Measurements from ENCODE around the gene PDE6H. TPM values are rescaled to one million over a fixed set of nuclear protein-coding genes. Genes with fewer than 3 reads are reported as not detected.

Gene PDE6H
- total RNA-seq, 2 experiments from 2014 or later = not detected

DNA sequence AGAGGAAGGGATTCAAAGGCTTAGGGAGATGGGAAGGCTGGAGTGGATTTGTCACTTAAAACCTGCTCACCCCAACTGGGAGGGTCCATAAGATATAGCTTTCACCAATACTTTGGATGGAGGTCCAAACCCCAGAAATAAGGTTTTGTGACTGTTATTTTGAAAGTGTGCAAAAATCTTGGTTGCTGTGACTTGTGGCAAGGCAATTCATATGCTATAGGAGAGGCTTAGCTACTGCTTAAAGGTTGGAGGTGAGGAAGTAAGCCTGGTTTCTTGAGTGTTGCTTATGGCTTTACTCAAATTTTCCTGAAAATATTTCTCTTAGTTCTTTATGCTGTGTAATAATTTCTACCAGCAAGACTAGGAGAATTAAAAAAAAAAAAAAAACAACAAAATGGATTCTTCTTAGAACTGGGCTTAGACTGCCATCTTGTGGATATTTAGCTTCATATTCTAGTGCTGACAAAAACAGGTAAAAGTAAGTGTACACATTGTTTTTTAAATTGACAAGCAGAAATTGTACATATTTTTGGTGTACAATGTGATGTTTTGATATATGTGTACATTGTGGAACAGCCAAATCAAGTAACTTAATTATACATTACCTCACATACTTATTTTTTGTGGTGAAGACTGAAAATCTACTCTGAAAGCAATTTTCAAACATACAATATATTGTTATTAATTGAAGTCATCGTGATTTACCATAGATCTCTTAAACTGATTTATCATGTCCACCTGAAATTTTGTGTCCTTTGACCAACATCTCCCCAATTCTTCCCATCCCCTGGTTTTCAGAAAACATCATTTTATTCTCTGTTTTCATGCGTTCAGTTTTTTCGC is 23.0 kb downstream of the PDE6H start:
- Mint-ChIP-seq H3K4me1 (peaks cover 26% of the 10 kb centered on the region), H3K27ac (peak overlapping the region; percentile 46), H3K27me3 (no peaks in the 10 kb centered on the region), H3K9me3 (peaks cover 8% of the 10 kb centered on the region), H3K36me3 (peaks cover 4% of the 10 kb centered on the region), H3K4me3 (no peak overlapping the region)
- DNase-seq = no peak

DNA sequence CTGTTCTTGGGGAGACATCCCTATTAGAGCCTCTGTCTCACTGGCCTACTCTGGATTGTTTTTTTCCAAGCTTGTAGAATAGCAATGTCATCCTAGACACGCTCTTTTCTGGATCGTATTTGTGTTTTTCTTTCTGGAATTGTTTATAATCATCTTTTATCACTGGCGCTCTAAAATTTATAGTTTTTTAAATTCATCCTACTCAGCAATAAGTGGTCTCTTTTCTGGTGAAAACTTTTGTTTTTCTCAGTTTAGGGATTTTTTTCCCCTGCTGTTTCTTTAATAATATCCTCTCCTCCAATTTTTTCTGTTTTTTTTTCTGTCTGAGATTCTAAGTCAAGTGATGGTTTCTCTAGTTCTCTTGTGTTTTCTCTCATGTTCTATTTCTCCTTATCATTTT is 25.2 kb downstream of the PDE6H start:
- no peaks in the 10 kb centered on the region for H3K9me3 Mint-ChIP-seq
- H3K36me3 Mint-ChIP-seq = no peaks in the 10 kb centered on the region
- H3K27ac Mint-ChIP-seq = no peak overlapping the region
- no peak overlapping the region for H3K4me3 Mint-ChIP-seq
- peaks cover 7% of the 10 kb centered on the region for H3K27me3 Mint-ChIP-seq
- H3K4me1 Mint-ChIP-seq = peaks cover 23% of the 10 kb centered on the region
- no peak for DNase-seq

DNA sequence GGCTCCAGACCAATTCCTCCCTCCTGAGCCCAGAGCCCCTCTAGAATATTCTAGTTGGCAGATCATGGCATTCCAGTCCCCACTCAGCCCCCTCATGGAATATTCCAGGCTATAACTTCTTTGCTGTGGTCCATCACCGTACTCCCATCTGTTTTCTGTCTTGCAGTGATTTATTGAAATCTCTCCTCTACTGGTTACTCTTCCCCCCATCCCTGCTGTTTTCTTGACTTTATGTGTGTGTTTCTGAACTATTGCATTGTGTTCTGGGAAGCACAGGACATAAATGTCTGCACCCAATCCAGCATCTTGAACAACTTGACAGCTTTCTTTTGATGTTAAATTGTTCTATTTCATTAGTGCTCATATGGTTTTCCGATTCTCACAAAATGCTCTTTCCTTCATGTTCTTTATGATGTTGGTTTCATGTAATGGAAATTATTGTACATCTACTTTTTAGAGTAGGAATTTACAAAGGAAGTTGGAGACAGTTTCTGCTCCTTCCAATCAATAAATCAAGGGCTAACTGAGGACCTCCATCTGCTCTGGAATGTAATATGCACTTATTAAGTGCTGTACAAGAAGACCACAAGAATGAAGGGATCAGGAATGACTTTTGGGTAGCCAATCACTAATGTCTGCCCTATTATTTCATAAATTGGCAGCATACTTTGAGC is 26.3 kb downstream of the PDE6H start:
- H3K27me3 Mint-ChIP-seq = peaks cover 7% of the 10 kb centered on the region

DNA sequence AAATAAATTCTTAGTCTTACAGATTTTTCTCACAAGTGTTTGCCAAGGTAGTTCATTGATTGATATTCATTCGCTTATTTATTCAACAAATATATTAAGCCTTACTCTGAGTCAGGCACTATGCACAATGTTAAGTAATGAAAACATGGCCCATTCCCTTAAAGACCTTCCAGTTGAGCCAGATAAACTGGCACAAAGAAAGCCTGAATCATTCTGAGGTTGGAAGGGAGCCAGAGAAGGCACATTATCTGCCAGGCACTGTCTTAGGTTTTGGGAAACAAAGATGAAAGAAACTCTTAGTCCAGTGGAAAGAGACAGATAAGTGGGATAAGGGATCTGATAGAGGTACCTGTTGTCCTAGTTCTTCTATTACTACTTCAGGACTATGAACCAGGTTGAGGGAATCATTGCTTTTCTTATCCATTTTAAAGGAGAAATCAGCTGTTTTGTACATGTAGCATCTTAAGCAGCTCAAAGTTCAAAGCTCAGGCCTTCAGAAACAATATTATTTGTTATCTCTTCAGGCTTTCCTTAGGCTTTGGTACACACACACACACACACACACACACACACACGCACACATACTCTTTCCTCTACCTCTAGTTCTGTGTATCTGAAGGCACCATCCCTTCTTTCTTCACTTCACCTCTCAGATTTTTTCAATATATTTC is 27.0 kb downstream of the PDE6H start:
- DNase-seq = no peak
- Mint-ChIP-seq H3K4me3 (no peak overlapping the region), H3K27me3 (peaks cover 7% of the 10 kb centered on the region), H3K27ac (no peak overlapping the region), H3K4me1 (peaks cover 9% of the 10 kb centered on the region), H3K9me3 (no peaks in the 10 kb centered on the region), H3K36me3 (no peaks in the 10 kb centered on the region)

More for the DNA sequence above, 26.3 kb downstream of the PDE6H start:
- no peak overlapping the region for H3K4me3 Mint-ChIP-seq
- no peak overlapping the region for H3K27ac Mint-ChIP-seq
- DNase-seq = no peak
- H3K36me3 Mint-ChIP-seq = no peaks in the 10 kb centered on the region
- H3K4me1 Mint-ChIP-seq = peaks cover 15% of the 10 kb centered on the region
- no peaks in the 10 kb centered on the region for H3K9me3 Mint-ChIP-seq

DNA sequence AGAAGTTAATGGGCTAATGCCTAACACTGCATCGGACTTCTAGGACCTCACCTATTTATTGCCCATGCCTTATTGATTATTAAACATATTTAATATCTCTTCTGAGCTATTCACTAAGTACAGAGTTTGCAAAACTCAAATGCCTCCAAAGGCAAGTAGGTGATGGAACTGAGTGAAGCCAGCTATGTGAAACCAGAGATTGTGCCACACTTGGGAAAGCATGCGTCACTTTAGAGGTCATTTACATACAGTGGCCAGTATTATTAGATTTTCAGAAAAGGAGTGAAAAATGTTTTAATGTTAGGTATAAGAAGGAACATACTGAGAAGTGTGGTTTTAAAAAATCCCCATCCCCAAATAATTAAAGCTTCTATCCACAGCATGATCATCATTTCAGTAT is 27.7 kb downstream of the PDE6H start:
- Mint-ChIP-seq H3K27me3 (peaks cover 7% of the 10 kb centered on the region), H3K9me3 (no peaks in the 10 kb centered on the region), H3K27ac (no peak overlapping the region), H3K36me3 (no peaks in the 10 kb centered on the region), H3K4me1 (peaks cover 1% of the 10 kb centered on the region), H3K4me3 (no peak overlapping the region)
- no peak for DNase-seq

DNA sequence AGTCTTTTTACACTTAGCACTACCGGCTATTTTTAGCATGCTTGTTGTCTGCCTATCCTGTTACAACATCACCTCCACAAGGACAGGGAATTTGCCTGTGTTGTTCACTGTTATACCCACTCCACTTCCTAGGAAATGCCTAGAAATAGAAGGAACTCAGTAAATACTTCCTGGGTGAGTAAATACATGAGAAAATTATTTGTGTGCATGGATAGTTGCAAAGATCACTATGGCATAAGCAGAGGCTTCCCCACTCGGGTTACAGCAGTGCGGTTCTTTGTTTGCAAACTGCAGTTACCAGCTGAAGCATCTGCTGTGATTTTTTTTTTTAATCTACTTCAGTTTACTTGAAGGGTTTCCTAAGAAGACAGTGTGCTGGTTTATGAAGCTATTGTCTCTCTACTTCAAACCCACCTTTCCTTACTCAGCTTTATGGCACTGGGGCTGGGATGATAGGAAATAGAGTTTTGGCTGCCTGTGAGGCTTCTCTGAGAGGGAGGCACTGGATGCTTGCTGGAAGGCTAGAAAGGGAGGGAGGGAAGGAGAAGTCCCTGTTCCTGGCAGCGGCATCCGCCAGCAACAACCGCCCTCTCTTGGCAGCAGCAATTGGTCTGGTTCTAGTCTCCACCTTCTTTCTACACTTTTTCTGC is 29.0 kb downstream of the PDE6H start:
- Mint-ChIP-seq H3K4me3 (no peak overlapping the region), H3K36me3 (no peaks in the 10 kb centered on the region), H3K27me3 (peaks cover 14% of the 10 kb centered on the region), H3K9me3 (no peaks in the 10 kb centered on the region), H3K27ac (no peak overlapping the region), H3K4me1 (no peaks in the 10 kb centered on the region)
- no peak for DNase-seq

DNA sequence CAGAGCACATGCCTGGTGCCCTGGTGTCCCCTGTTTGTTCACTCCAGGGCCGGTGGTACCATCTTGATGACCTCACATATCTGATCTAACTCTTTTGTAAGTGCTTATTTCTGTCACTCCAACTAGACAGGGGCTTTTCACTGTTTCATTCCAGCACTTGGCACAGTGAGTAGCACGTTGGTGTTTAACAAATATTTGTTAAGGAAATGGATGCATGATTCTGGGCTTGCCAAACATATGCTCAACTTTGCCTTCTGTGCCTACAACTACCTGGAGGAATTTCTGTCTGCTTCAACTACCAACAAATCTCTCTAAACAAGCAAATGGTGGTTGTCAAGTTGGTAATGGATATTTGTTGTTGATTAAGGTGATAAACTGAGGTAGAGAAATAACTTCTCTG is 31.6 kb downstream of the PDE6H start:
- no peaks in the 10 kb centered on the region for H3K4me1 Mint-ChIP-seq
- no peak overlapping the region for H3K27ac Mint-ChIP-seq
- no peaks in the 10 kb centered on the region for H3K36me3 Mint-ChIP-seq
- peaks cover 22% of the 10 kb centered on the region for H3K27me3 Mint-ChIP-seq
- no peak for DNase-seq
- H3K4me3 Mint-ChIP-seq = no peak overlapping the region
- H3K9me3 Mint-ChIP-seq = no peaks in the 10 kb centered on the region

DNA sequence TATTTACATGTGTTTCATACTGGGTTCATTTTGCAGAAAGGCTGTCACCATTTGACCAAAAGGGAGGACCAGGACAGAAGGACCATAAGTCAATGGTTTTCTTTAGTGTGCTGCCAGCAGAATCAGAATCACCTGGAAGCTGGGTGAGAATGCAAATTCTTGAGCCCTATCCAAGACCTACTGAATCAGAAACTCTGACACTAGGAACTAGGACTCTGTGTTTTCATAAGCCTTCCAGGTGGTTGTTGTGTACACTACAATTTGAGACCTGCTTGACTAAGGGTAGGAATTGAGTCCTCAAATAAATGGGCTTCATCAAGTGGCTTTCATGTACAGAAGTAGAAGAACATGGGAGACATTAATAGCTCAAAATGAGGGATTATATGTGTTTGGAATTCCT is 32.2 kb downstream of the PDE6H start:
- no peaks in the 10 kb centered on the region for H3K4me1 Mint-ChIP-seq
- no peaks in the 10 kb centered on the region for H3K9me3 Mint-ChIP-seq
- DNase-seq = no peak
- H3K36me3 Mint-ChIP-seq = no peaks in the 10 kb centered on the region
- H3K27ac Mint-ChIP-seq = no peak overlapping the region
- H3K4me3 Mint-ChIP-seq = no peak overlapping the region
- peaks cover 25% of the 10 kb centered on the region for H3K27me3 Mint-ChIP-seq

DNA sequence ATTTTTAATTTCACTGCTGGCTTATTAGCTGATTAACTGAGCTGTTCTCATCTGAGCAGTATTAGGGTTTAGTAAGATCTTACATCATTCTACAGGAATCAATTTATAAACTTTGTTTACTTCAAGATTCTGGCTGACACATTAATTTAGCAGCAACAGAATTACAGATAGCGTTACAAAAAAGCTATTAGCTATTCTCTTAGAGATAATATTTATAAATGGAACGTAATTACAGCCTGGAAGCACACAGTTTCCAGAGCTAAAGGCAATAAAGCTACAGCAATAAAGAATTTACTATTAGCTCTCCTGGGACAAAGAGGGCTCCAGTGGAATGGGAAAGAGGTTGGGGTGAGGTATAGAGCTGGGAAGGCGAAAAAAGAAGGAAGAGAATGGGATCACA is 34.7 kb downstream of the PDE6H start:
- H3K27me3 Mint-ChIP-seq = peaks cover 18% of the 10 kb centered on the region
- no peak overlapping the region for H3K4me3 Mint-ChIP-seq

DNA sequence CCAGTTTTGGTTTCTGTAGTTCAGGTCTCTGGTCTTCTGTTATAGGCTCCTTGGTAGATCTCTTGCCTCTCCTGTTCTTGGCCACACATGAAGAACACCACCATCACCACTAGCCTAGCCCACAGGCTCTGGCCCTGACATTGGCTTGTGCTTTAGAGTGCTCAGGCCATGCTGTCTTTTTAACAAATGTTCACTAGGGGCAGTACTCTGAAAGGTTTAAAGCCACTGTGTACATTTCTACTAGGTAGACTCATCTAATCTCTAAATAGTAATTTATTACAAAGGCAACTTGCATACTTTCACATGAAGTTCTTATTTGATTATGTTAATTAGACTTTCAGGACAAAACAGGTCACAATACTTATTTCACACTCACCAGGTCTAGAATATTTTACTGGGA is 38.3 kb downstream of the PDE6H start:
- H3K27ac Mint-ChIP-seq = no peak overlapping the region
- H3K36me3 Mint-ChIP-seq = no peaks in the 10 kb centered on the region
- no peak for DNase-seq
- H3K27me3 Mint-ChIP-seq = peaks cover 14% of the 10 kb centered on the region
- H3K4me3 Mint-ChIP-seq = no peak overlapping the region
- no peaks in the 10 kb centered on the region for H3K9me3 Mint-ChIP-seq
- H3K4me1 Mint-ChIP-seq = no peaks in the 10 kb centered on the region

More for the DNA sequence above, 34.7 kb downstream of the PDE6H start:
- no peak overlapping the region for H3K27ac Mint-ChIP-seq
- no peaks in the 10 kb centered on the region for H3K36me3 Mint-ChIP-seq
- no peak for DNase-seq
- H3K4me1 Mint-ChIP-seq = no peaks in the 10 kb centered on the region
- no peaks in the 10 kb centered on the region for H3K9me3 Mint-ChIP-seq

DNA sequence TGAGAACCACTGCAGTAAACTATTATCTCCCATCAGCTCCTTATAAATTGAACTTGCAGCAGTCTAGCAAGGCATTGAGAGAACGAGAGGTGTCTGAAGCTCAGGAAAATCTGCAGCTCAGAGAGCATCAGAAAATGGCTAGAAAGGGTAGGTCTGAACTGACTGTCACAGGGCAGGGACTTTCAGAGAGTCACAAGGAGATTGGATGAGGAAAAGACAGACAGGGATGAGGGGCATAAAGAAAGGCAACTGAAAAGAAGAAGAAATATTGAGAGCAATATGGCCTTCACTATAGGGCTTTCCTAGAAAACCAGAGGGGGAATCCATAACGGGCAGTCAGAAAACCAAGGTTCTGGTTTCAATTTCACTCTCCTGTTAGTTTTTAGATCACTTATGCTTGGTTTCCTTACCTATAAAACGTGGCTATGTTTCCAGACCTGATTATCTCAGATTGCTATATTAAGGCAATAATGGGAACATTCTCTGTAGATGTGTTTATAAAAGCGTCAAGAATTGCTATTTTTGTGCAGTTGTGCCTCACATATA is 40.9 kb downstream of the PDE6H start:
- Mint-ChIP-seq H3K4me1 (no peaks in the 10 kb centered on the region), H3K27ac (no peak overlapping the region), H3K4me3 (no peak overlapping the region), H3K27me3 (peaks cover 6% of the 10 kb centered on the region), H3K9me3 (no peaks in the 10 kb centered on the region), H3K36me3 (no peaks in the 10 kb centered on the region)
- no peak for DNase-seq

DNA sequence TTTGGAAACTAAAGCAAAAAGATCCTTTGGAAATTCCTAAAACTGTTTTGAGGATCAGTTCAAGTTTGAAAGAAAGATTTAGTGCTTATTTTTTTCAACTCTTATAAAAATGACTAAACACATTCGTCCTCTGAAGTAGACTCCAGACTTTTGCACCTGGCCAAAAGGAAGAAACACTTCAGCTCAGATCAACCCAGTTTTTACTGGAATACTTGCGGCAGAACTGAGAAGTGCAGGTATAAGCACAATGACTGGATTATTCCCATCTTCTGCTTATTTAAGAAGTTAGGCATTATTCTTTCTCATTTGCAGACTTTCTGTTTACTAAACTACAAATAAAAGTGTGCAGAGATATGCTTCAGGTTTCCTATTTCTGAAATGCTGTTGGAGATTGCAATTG is 41.9 kb downstream of the PDE6H start:
- no peak for DNase-seq
- H3K9me3 Mint-ChIP-seq = no peaks in the 10 kb centered on the region

DNA sequence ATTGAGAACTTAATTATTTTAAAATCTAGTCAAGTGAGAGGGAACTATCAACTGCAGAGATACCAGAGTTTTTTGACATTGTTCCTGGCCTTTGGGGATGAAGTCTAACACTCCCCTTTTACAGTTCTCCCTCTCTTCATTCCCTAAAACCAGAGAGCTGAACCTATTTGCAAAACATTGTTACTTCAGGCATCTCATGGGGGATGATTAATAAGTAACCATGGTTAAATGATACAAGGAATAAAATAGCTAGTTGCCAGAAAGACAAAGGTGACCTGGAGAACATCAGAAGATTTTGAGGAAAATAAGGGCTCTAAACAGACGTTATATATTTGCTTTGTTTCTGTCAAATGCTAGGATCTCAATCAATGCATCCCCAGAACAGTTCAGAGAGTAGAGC is 42.3 kb downstream of the PDE6H start:
- Mint-ChIP-seq H3K27me3 (no peaks in the 10 kb centered on the region), H3K9me3 (no peaks in the 10 kb centered on the region), H3K36me3 (no peaks in the 10 kb centered on the region), H3K27ac (no peak overlapping the region), H3K4me3 (no peak overlapping the region), H3K4me1 (no peaks in the 10 kb centered on the region)
- no peak for DNase-seq

More for the DNA sequence above, 41.9 kb downstream of the PDE6H start:
- H3K27ac Mint-ChIP-seq = no peak overlapping the region
- H3K4me1 Mint-ChIP-seq = no peaks in the 10 kb centered on the region
- peaks cover under 1% of the 10 kb centered on the region for H3K27me3 Mint-ChIP-seq
- no peak overlapping the region for H3K4me3 Mint-ChIP-seq
- H3K36me3 Mint-ChIP-seq = no peaks in the 10 kb centered on the region

DNA sequence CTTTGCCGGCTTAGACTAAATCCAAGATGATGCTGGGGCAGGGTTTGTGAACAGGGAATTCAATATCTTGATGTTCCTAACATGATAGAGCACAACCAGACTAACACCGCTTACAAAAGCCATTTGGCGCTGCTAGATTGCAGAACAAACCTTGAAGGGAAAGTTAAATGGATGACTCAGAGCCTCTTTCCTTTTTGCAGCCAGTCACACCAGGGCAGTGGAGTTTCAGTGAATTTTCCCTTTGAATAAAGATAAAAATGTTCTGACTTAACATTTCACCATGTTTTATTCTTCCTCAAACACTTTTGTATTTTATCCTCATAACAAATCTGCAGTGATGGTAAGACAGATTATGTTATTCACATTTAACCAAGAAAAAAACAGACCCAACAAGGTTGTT is 47.3 kb downstream of the PDE6H start:
- Mint-ChIP-seq H3K27ac (no peak overlapping the region), H3K27me3 (no peaks in the 10 kb centered on the region), H3K4me1 (no peaks in the 10 kb centered on the region), H3K4me3 (no peak overlapping the region), H3K9me3 (peaks cover 5% of the 10 kb centered on the region), H3K36me3 (no peaks in the 10 kb centered on the region)
- no peak for DNase-seq
